ENCODE measurements around the gene NINJ1. TPM values are rescaled to one million over a fixed set of nuclear protein-coding genes. Genes with fewer than 3 reads are reported as not detected.
A peak's percentile ranks its signal among the peaks of the same experiment; 100 is the strongest.

NINJ1 gene
- total RNA-seq, 1 donor from 2014 or later, result 33.6 TPM

- peak; percentile 84 for DNase-seq (ENCODE audit: low read depth)
Observed at GRCh38 chr9:93133681-93134014, 403 bp downstream of the NINJ1 start.

- DNase-seq (ENCODE audit: low read depth), result no peak
Observed at GRCh38 chr9:93132946-93133680, 938 bp downstream of the NINJ1 start.

GRCh38 chr9:93132287-93132927 lies 1.6 kb downstream of the NINJ1 start:
- DNase-seq (ENCODE audit: low read depth), result peak; percentile 73

GRCh38 chr9:93131599-93132286 lies 2.3 kb downstream of the NINJ1 start:
- no peak for DNase-seq (ENCODE audit: low read depth)

- DNase-seq (ENCODE audit: low read depth), result no peak
Observed at GRCh38 chr9:93130861-93131481, 3.1 kb downstream of the NINJ1 start.

GRCh38 chr9:93129691-93130500 lies 4.2 kb downstream of the NINJ1 start:
- no peak for DNase-seq (ENCODE audit: low read depth)

GRCh38 chr9:93129286-93129685 lies 4.8 kb downstream of the NINJ1 start:
- no peak for DNase-seq (ENCODE audit: low read depth)

GRCh38 chr9:93128715-93129224 lies 5.3 kb downstream of the NINJ1 start:
- DNase-seq (ENCODE audit: low read depth), result no peak

GRCh38 chr9:93128011-93128714 lies 5.9 kb downstream of the NINJ1 start:
- DNase-seq (ENCODE audit: low read depth), result no peak

GRCh38 chr9:93127395-93127911 lies 6.6 kb downstream of the NINJ1 start:
- peak; percentile 91 for DNase-seq (ENCODE audit: low read depth)

- no peak for DNase-seq (ENCODE audit: low read depth)
Observed at GRCh38 chr9:93126825-93127368, 7.2 kb downstream of the NINJ1 start.

GRCh38 chr9:93126151-93126781 lies 7.8 kb downstream of the NINJ1 start:
- DNase-seq (ENCODE audit: low read depth), result no peak

GRCh38 chr9:93125331-93125894 lies 8.6 kb downstream of the NINJ1 start:
- DNase-seq (ENCODE audit: low read depth), result no peak

GRCh38 chr9:93124793-93125192 lies 9.3 kb downstream of the NINJ1 start:
- DNase-seq (ENCODE audit: low read depth), result no peak

GRCh38 chr9:93123561-93124283 lies 10.3 kb downstream of the NINJ1 start:
- no peak for DNase-seq (ENCODE audit: low read depth)

- DNase-seq (ENCODE audit: low read depth), result no peak
Observed at GRCh38 chr9:93122721-93123221, 11.3 kb downstream of the NINJ1 start.

- DNase-seq (ENCODE audit: low read depth), result peak; percentile 41
Observed at GRCh38 chr9:93121316-93122241, 12.5 kb downstream of the NINJ1 start.
